ENCODE results near the gene HTR2C.
"Not testable (repeated sequence)": the region's sequence is repeated elsewhere in the genome, so short reads cannot be mapped to it uniquely, and the experiment has no call there.

HTR2C gene

GRCh38 chrX:114583646-114584374 lies at the start of gene HTR2C:
HTR2C (plus strand) TSS chrX:114584086; CDS start chrX:114726937, 142,851 bp downstream.
- H3K9me3 ChIP-seq (ENCODE audit: control insufficient read depth, low read length), result no peaks in the 10 kb centered on the region
- no peaks in the 10 kb centered on the region for H3K4me1 ChIP-seq (ENCODE audit: control insufficient read depth, insufficient read depth, low read length)
- no peak within 1 kb of the TSS for H3K9ac ChIP-seq (ENCODE audit: low read length)
- H3K27me3 ChIP-seq (ENCODE audit: control insufficient read depth, insufficient read depth, low read length), result peaks cover 26% of the 10 kb centered on the region
- no peaks in the 10 kb centered on the region for H3K36me3 ChIP-seq (ENCODE audit: control insufficient read depth, insufficient read depth, low read length)
- H3K4me3 ChIP-seq (ENCODE audit: low read length), result no peak within 1 kb of the TSS

GRCh38 chrX:114580336-114580735 lies 3.5 kb upstream of the HTR2C start:
- peaks cover 24% of the 10 kb centered on the region for H3K27me3 ChIP-seq (ENCODE audit: control insufficient read depth, insufficient read depth, low read length)
- H3K4me1 ChIP-seq (ENCODE audit: control insufficient read depth, insufficient read depth, low read length), result no peaks in the 10 kb centered on the region
- no peak overlapping the region for H3K4me3 ChIP-seq (ENCODE audit: low read length)
- H3K9me3 ChIP-seq (ENCODE audit: control insufficient read depth, low read length), result no peaks in the 10 kb centered on the region
- no peak overlapping the region for H3K9ac ChIP-seq (ENCODE audit: low read length)
- no peaks in the 10 kb centered on the region for H3K36me3 ChIP-seq (ENCODE audit: control insufficient read depth, insufficient read depth, low read length)

- H3K4me3 ChIP-seq (ENCODE audit: low read length), result no peak overlapping the region
- peaks cover 26% of the 10 kb centered on the region for H3K27me3 ChIP-seq (ENCODE audit: control insufficient read depth, insufficient read depth, low read length)
- no peak overlapping the region for H3K9ac ChIP-seq (ENCODE audit: low read length)
- H3K9me3 ChIP-seq (ENCODE audit: control insufficient read depth, low read length), result no peaks in the 10 kb centered on the region
- no peaks in the 10 kb centered on the region for H3K36me3 ChIP-seq (ENCODE audit: control insufficient read depth, insufficient read depth, low read length)
- no peaks in the 10 kb centered on the region for H3K4me1 ChIP-seq (ENCODE audit: control insufficient read depth, insufficient read depth, low read length)
Measured at GRCh38 chrX:114581528-114582263, 2.2 kb upstream of the HTR2C start.

GRCh38 chrX:114582264-114582632 lies 1.6 kb upstream of the HTR2C start:
- no peaks in the 10 kb centered on the region for H3K36me3 ChIP-seq (ENCODE audit: control insufficient read depth, insufficient read depth, low read length)
- H3K4me1 ChIP-seq (ENCODE audit: control insufficient read depth, insufficient read depth, low read length), result no peaks in the 10 kb centered on the region
- no peak overlapping the region for H3K9ac ChIP-seq (ENCODE audit: low read length)
- no peak overlapping the region for H3K4me3 ChIP-seq (ENCODE audit: low read length)
- H3K27me3 ChIP-seq (ENCODE audit: control insufficient read depth, insufficient read depth, low read length), result peaks cover 26% of the 10 kb centered on the region
- no peaks in the 10 kb centered on the region for H3K9me3 ChIP-seq (ENCODE audit: control insufficient read depth, low read length)

- Histone ChIP-seq H3K27me3 (ENCODE audit: control insufficient read depth, insufficient read depth, low read length) (peaks cover 26% of the 10 kb centered on the region), H3K36me3 (ENCODE audit: control insufficient read depth, insufficient read depth, low read length) (no peaks in the 10 kb centered on the region), H3K4me1 (ENCODE audit: control insufficient read depth, insufficient read depth, low read length) (no peaks in the 10 kb centered on the region), H3K4me3 (ENCODE audit: low read length) (no peak overlapping the region), H3K9me3 (ENCODE audit: control insufficient read depth, low read length) (no peaks in the 10 kb centered on the region), H3K9ac (ENCODE audit: low read length) (no peak overlapping the region)
Measured at GRCh38 chrX:114582698-114583395, 1.0 kb upstream of the HTR2C start.

GRCh38 chrX:114584375-114584943 lies 573 bp downstream of the HTR2C start:
- Histone ChIP-seq H3K4me1 (ENCODE audit: control insufficient read depth, insufficient read depth, low read length) (no peaks in the 10 kb centered on the region), H3K36me3 (ENCODE audit: control insufficient read depth, insufficient read depth, low read length) (no peaks in the 10 kb centered on the region), H3K9me3 (ENCODE audit: control insufficient read depth, low read length) (no peaks in the 10 kb centered on the region), H3K9ac (ENCODE audit: low read length) (no peak overlapping the region), H3K27me3 (ENCODE audit: control insufficient read depth, insufficient read depth, low read length) (peaks cover 26% of the 10 kb centered on the region), H3K4me3 (ENCODE audit: low read length) (no peak overlapping the region)

- no peak overlapping the region for H3K4me3 ChIP-seq (ENCODE audit: low read length)
- no peaks in the 10 kb centered on the region for H3K4me1 ChIP-seq (ENCODE audit: control insufficient read depth, insufficient read depth, low read length)
- H3K27me3 ChIP-seq (ENCODE audit: control insufficient read depth, insufficient read depth, low read length), result peaks cover 26% of the 10 kb centered on the region
- H3K9ac ChIP-seq (ENCODE audit: low read length), result no peak overlapping the region
- no peaks in the 10 kb centered on the region for H3K36me3 ChIP-seq (ENCODE audit: control insufficient read depth, insufficient read depth, low read length)
- no peaks in the 10 kb centered on the region for H3K9me3 ChIP-seq (ENCODE audit: control insufficient read depth, low read length)
Measured at GRCh38 chrX:114584983-114585842, 1.3 kb downstream of the HTR2C start.

- no peaks in the 10 kb centered on the region for H3K9me3 ChIP-seq (ENCODE audit: control insufficient read depth, low read length)
- H3K36me3 ChIP-seq (ENCODE audit: control insufficient read depth, insufficient read depth, low read length), result no peaks in the 10 kb centered on the region
- no peaks in the 10 kb centered on the region for H3K27me3 ChIP-seq (ENCODE audit: control insufficient read depth, insufficient read depth, low read length)
- H3K9ac ChIP-seq (ENCODE audit: low read length), result no peak overlapping the region
- no peak overlapping the region for H3K4me3 ChIP-seq (ENCODE audit: low read length)
- no peaks in the 10 kb centered on the region for H3K4me1 ChIP-seq (ENCODE audit: control insufficient read depth, insufficient read depth, low read length)
Measured at GRCh38 chrX:114591121-114591520, 7.2 kb downstream of the HTR2C start.

- no peaks in the 10 kb centered on the region for H3K4me1 ChIP-seq (ENCODE audit: control insufficient read depth, insufficient read depth, low read length)
- H3K9me3 ChIP-seq (ENCODE audit: control insufficient read depth, low read length), result no peaks in the 10 kb centered on the region
- no peaks in the 10 kb centered on the region for H3K27me3 ChIP-seq (ENCODE audit: control insufficient read depth, insufficient read depth, low read length)
- no peak overlapping the region for H3K9ac ChIP-seq (ENCODE audit: low read length)
- H3K4me3 ChIP-seq (ENCODE audit: low read length), result no peak overlapping the region
- H3K36me3 ChIP-seq (ENCODE audit: control insufficient read depth, insufficient read depth, low read length), result no peaks in the 10 kb centered on the region
Measured at GRCh38 chrX:114599305-114599704, 15.4 kb downstream of the HTR2C start.

- H3K27me3 ChIP-seq (ENCODE audit: control insufficient read depth, insufficient read depth, low read length), result no peaks in the 10 kb centered on the region
- no peaks in the 10 kb centered on the region for H3K9me3 ChIP-seq (ENCODE audit: control insufficient read depth, low read length)
- no peak overlapping the region for H3K4me3 ChIP-seq (ENCODE audit: low read length)
- H3K4me1 ChIP-seq (ENCODE audit: control insufficient read depth, insufficient read depth, low read length), result no peaks in the 10 kb centered on the region
- H3K9ac ChIP-seq (ENCODE audit: low read length), result no peak overlapping the region
- H3K36me3 ChIP-seq (ENCODE audit: control insufficient read depth, insufficient read depth, low read length), result no peaks in the 10 kb centered on the region
Measured at GRCh38 chrX:114599911-114600310, 16.0 kb downstream of the HTR2C start.

GRCh38 chrX:114606619-114607018 lies 22.7 kb downstream of the HTR2C start:
- H3K36me3 ChIP-seq (ENCODE audit: control insufficient read depth, insufficient read depth, low read length); H3K9ac ChIP-seq (ENCODE audit: low read length); H3K4me3 ChIP-seq (ENCODE audit: low read length); H3K4me1 ChIP-seq (ENCODE audit: control insufficient read depth, insufficient read depth, low read length); H3K9me3 ChIP-seq (ENCODE audit: control insufficient read depth, low read length); H3K27me3 ChIP-seq (ENCODE audit: control insufficient read depth, insufficient read depth, low read length): not testable (repeated sequence)
